Measurements from ENCODE around the gene TLE1. TPM values are rescaled to one million over a fixed set of nuclear protein-coding genes. Genes with fewer than 3 reads are reported as not detected.

The TLE1 gene
- total RNA-seq, 1 experiment from 2014 or later, result 21.9 TPM

DNA sequence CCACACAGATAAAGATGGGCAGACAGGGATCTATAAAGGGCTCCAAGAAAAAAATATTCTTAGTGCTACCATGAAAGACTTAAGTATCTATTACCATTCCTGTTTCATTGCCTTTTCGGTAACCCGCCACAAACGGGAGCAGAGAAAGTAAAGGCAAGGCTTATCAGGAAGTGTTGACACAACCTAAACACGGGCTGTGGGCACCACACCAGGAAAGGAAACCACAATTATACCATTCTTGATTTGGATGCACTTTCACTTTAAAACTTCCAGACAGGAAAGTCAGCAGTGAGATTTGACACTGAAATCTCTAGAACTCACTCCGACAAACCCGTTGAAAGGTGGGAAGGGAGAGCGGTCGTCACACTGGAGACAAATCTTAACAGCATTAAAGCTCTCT is 6.5 kb downstream of the TLE1 start:
- intact Hi-C loops (cut with micrococcal nuclease), result loop anchor here (10.0 kb wide), 4 partner anchors 342 to 1398 kb away; no protein-coding TSS in a partner anchor
- Mint-ChIP-seq H3K27ac (ENCODE audit: low read depth, unreplicated experiment) (no peak overlapping the region), H3K9me3 (ENCODE audit: unreplicated experiment) (no peaks in the 10 kb centered on the region), H3K4me1 (ENCODE audit: insufficient read depth, unreplicated experiment) (no peaks in the 10 kb centered on the region), H3K4me3 (ENCODE audit: unreplicated experiment) (no peak overlapping the region), H3K36me3 (ENCODE audit: insufficient read depth, unreplicated experiment) (peaks cover 42% of the 10 kb centered on the region), H3K27me3 (ENCODE audit: insufficient read depth, unreplicated experiment) (no peaks in the 10 kb centered on the region)
- ChIA-PET POLR2A (no interaction called here), CTCF (interaction anchor here (0.6 kb wide), 1 partner anchor 920 kb away, joined by 5 read pairs; no protein-coding TSS in a partner anchor)
- TF ChIP-seq, protein P1, sequence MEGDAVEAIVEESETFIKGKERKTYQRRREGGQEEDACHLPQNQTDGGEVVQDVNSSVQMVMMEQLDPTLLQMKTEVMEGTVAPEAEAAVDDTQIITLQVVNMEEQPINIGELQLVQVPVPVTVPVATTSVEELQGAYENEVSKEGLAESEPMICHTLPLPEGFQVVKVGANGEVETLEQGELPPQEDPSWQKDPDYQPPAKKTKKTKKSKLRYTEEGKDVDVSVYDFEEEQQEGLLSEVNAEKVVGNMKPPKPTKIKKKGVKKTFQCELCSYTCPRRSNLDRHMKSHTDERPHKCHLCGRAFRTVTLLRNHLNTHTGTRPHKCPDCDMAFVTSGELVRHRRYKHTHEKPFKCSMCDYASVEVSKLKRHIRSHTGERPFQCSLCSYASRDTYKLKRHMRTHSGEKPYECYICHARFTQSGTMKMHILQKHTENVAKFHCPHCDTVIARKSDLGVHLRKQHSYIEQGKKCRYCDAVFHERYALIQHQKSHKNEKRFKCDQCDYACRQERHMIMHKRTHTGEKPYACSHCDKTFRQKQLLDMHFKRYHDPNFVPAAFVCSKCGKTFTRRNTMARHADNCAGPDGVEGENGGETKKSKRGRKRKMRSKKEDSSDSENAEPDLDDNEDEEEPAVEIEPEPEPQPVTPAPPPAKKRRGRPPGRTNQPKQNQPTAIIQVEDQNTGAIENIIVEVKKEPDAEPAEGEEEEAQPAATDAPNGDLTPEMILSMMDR (IDR thresholded peaks at IDR 0.05; ENCODE audit: unreplicated experiment), result no peak
- no TSS peak for BruUV-seq (replicated peaks)
- no peak for DNase-seq (ENCODE audit: unreplicated experiment)

DNA sequence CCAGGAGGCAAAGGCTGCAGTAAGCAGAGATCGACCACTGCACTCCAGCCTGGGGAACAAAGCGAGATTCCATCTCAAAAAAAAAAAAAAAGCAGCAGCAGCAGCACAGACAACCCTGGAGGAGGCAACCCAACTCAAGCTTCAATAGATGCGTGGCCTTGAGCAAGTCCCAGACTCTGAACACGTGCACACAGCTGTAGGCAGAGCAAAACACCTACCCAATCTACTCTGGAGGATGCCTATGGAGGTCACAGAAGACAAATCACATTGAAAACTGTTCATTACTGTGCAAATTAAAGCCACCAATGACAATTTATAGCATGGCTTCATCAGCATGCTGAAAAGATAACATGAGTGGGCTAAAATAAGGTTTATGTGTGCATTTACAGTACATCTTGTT is 7.2 kb downstream of the TLE1 start:
- H3K27ac Mint-ChIP-seq (ENCODE audit: low read depth, unreplicated experiment), result no peak overlapping the region
- CTCF ChIA-PET, result interaction anchor here (0.7 kb wide), 2 partner anchors 198 to 839 kb away, joined by 3 to 6 read pairs; no protein-coding TSS in a partner anchor
- no peak for DNase-seq (ENCODE audit: unreplicated experiment)
- H3K4me1 Mint-ChIP-seq (ENCODE audit: insufficient read depth, unreplicated experiment), result no peaks in the 10 kb centered on the region
- BruUV-seq (replicated peaks), result no TSS peak
- TF ChIP-seq, protein P1 (IDR thresholded peaks at IDR 0.05; ENCODE audit: unreplicated experiment), result no peak
- H3K36me3 Mint-ChIP-seq (ENCODE audit: insufficient read depth, unreplicated experiment), result peaks cover 43% of the 10 kb centered on the region
- H3K27me3 Mint-ChIP-seq (ENCODE audit: insufficient read depth, unreplicated experiment), result no peaks in the 10 kb centered on the region
- intact Hi-C loops (cut with micrococcal nuclease), result loop anchor here (10.0 kb wide), 4 partner anchors 343 to 1397 kb away; no protein-coding TSS in a partner anchor
- H3K9me3 Mint-ChIP-seq (ENCODE audit: unreplicated experiment), result no peaks in the 10 kb centered on the region
- H3K4me3 Mint-ChIP-seq (ENCODE audit: unreplicated experiment), result no peak overlapping the region
- POLR2A ChIA-PET, result interaction anchor here (0.5 kb wide), 1 partner anchor 58 kb away, joined by 3 read pairs; no protein-coding TSS in a partner anchor

DNA sequence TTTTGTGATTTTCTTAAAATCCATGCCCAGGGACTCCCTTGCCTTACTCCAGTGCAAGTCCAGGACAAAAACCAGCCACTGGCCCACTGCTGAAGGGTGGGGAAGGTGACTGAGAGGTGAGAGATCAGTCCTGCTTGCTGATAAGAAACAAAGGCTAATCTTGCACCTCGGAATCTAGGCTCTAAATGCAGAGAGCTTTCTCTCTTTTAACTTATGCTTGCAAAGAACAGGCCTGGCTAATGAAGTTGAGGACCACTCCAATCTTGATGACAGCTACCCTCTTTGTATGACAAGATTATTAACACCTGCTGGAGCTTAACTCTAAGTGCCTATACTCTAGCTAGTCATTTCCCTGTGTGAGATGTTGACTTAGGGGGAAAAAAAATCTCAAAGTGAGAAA is 8.8 kb downstream of the TLE1 start:
- no TSS peak for BruUV-seq (replicated peaks)
- Mint-ChIP-seq H3K9me3 (ENCODE audit: unreplicated experiment) (no peaks in the 10 kb centered on the region), H3K27ac (ENCODE audit: low read depth, unreplicated experiment) (no peak overlapping the region), H3K4me3 (ENCODE audit: unreplicated experiment) (no peak overlapping the region), H3K4me1 (ENCODE audit: insufficient read depth, unreplicated experiment) (no peaks in the 10 kb centered on the region), H3K27me3 (ENCODE audit: insufficient read depth, unreplicated experiment) (no peaks in the 10 kb centered on the region), H3K36me3 (ENCODE audit: insufficient read depth, unreplicated experiment) (peaks cover 49% of the 10 kb centered on the region)
- TF ChIP-seq, protein P1 (IDR thresholded peaks at IDR 0.05; ENCODE audit: unreplicated experiment), result no peak
- CTCF ChIA-PET, result interaction anchor here (0.6 kb wide), 2 partner anchors 21 to 105 kb away, joined by 3 to 4 read pairs; no protein-coding TSS in a partner anchor
- DNase-seq (ENCODE audit: unreplicated experiment), result no peak
- POLR2A ChIA-PET, result interaction anchor here (0.9 to 1.1 kb wide), 3 partner anchors 9 to 189 kb away, joined by 3 to 6 read pairs (median 3); partner anchors contain the start of gene TLE1
- intact Hi-C loops (cut with micrococcal nuclease), result loop anchor here (10.0 kb wide), 4 partner anchors 344 to 1396 kb away; no protein-coding TSS in a partner anchor

DNA sequence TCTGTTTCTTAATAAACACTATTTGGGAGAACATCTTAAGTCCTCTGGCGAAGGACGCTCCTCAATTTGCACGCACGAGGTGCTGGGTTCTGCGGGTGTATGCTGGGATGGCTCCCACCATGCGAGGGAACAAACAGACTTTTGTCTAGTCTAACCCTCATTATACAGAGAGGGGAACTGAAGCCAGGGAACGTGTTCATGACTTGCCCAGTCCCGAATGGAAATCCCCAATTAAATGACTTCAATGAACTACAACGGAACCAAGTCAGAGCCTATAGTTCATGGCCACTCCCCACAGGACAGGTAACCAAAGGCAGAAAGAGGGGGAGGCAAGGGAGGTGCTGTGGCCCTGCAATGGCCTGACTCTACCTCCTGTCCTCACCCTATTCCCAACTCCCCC is 9.3 kb downstream of the TLE1 start:
- H3K9me3 Mint-ChIP-seq (ENCODE audit: unreplicated experiment), result no peaks in the 10 kb centered on the region
- POLR2A ChIA-PET, result no interaction called here
- no TSS peak for BruUV-seq (replicated peaks)
- H3K36me3 Mint-ChIP-seq (ENCODE audit: insufficient read depth, unreplicated experiment), result peaks cover 49% of the 10 kb centered on the region
- H3K4me3 Mint-ChIP-seq (ENCODE audit: unreplicated experiment), result no peak overlapping the region
- no peak overlapping the region for H3K27ac Mint-ChIP-seq (ENCODE audit: low read depth, unreplicated experiment)
- TF ChIP-seq, protein P1 (IDR thresholded peaks at IDR 0.05; ENCODE audit: unreplicated experiment), result no peak
- CTCF ChIA-PET, result interaction anchor here (0.7 kb wide), 1 partner anchor 162 kb away, joined by 3 read pairs; no protein-coding TSS in a partner anchor
- H3K27me3 Mint-ChIP-seq (ENCODE audit: insufficient read depth, unreplicated experiment), result no peaks in the 10 kb centered on the region
- no peak for DNase-seq (ENCODE audit: unreplicated experiment)
- no peaks in the 10 kb centered on the region for H3K4me1 Mint-ChIP-seq (ENCODE audit: insufficient read depth, unreplicated experiment)
- intact Hi-C loops (cut with micrococcal nuclease), result loop anchor here (10.0 kb wide), 4 partner anchors 345 to 1395 kb away; no protein-coding TSS in a partner anchor

Data from MCF 10A (cell line).